RWPE2 (cell line): ENCODE measurements around the gene ATP2C1.

Experiments
- ATAC-seq: fragments of 200-7000 bp; cut with Tn5 transposase; 3 replicates; pipeline ENCODE4 v1.9.1; 2021; ENCODE audit warnings: low read depth
- DNase-seq: peaks from one replicate; pipeline ENCODE4 v3.0.0-alpha.2; 2020; ENCODE audit warnings: low spot score
- H3K27ac ChIP-seq: fragments of 450-650 bp; 2 replicates; pipeline ENCODE4 v1.5.1; 2017; ENCODE audit warnings: mild to moderate bottlenecking; ENCODE audit not compliant: poor library complexity, severe bottlenecking
- H3K27me3 ChIP-seq: fragments of 250-450 bp; sonication (Bioruptor Pico); 2 replicates; pipeline ENCODE4 v1.5.1; 2021; ENCODE audit warnings: mild to moderate bottlenecking, moderate library complexity; ENCODE audit not compliant: insufficient read depth, poor library complexity, severe bottlenecking
- H3K36me3 ChIP-seq: fragments of 250-450 bp; sonication (Bioruptor Pico); 2 replicates; pipeline ENCODE4 v1.5.1; 2020; ENCODE audit warnings: low read depth, mild to moderate bottlenecking, moderate library complexity
- H3K4me1 ChIP-seq: fragments of 250-450 bp; sonication (Bioruptor Pico); 2 replicates; pipeline ENCODE4 v1.5.1; 2021; ENCODE audit warnings: mild to moderate bottlenecking, moderate library complexity; ENCODE audit not compliant: insufficient read depth, poor library complexity, severe bottlenecking
- H3K4me3 ChIP-seq: fragments of 250-450 bp; sonication (Bioruptor Pico); 2 replicates; pipeline ENCODE4 v1.5.1; 2021; ENCODE audit warnings: mild to moderate bottlenecking, moderate library complexity; ENCODE audit not compliant: severe bottlenecking
- H3K9me3 ChIP-seq: fragments of 250-450 bp; sonication (Bioruptor Pico); 2 replicates; pipeline ENCODE4 v1.5.1; 2021; ENCODE audit warnings: mild to moderate bottlenecking, moderate library complexity; ENCODE audit not compliant: severe bottlenecking
- CTCF ChIP-seq: fragments of 450-650 bp; IDR thresholded peaks from one replicate; pipeline ENCODE4 v1.5.1; 2017; ENCODE audit warnings: mild to moderate bottlenecking, moderate library complexity; ENCODE audit not compliant: poor library complexity, severe bottlenecking

Gene ATP2C1

GRCh38 chr3:130850044-130850797 is 43.7 kb upstream of the ATP2C1 start:
- H3K27ac ChIP-seq = no peak overlapping the region
- DNase-seq = no peak
- ATAC-seq = peak; percentile 62

GRCh38 chr3:130850843-130851242 is 43.0 kb upstream of the ATP2C1 start:
- H3K4me1 ChIP-seq = peaks cover 13% of the 10 kb centered on the region
- H3K27ac ChIP-seq = no peak overlapping the region
- no peaks in the 10 kb centered on the region for H3K9me3 ChIP-seq
- DNase-seq (no peak), ATAC-seq (no peak)
- no peaks in the 10 kb centered on the region for H3K36me3 ChIP-seq
- H3K27me3 ChIP-seq = no peaks in the 10 kb centered on the region
- no peak overlapping the region for H3K4me3 ChIP-seq
- TF ChIP-seq CTCF = no peak

More at GRCh38 chr3:130850044-130850797, 43.7 kb upstream of the ATP2C1 start:
- H3K9me3 ChIP-seq = no peaks in the 10 kb centered on the region
- H3K4me1 ChIP-seq = peaks cover 13% of the 10 kb centered on the region
- H3K36me3 ChIP-seq = no peaks in the 10 kb centered on the region
- TF ChIP-seq CTCF = no peak
- H3K27me3 ChIP-seq = no peaks in the 10 kb centered on the region
- H3K4me3 ChIP-seq = no peak overlapping the region

- TF ChIP-seq CTCF = no peak
- ATAC-seq (no peak), DNase-seq (no peak)
- Histone ChIP-seq H3K9me3 (no peaks in the 10 kb centered on the region), H3K27me3 (no peaks in the 10 kb centered on the region), H3K4me1 (peaks cover 13% of the 10 kb centered on the region), H3K27ac (no peak overlapping the region), H3K4me3 (no peak overlapping the region), H3K36me3 (no peaks in the 10 kb centered on the region)
These were observed 42.6 kb upstream of the ATP2C1 start for GRCh38 chr3:130851277-130851676.

GRCh38 chr3:130853581-130853980 is 40.3 kb upstream of the ATP2C1 start:
- H3K4me1 ChIP-seq = peaks cover 13% of the 10 kb centered on the region
- H3K27ac ChIP-seq = no peak overlapping the region
- no peak for DNase-seq
- no peaks in the 10 kb centered on the region for H3K36me3 ChIP-seq
- H3K27me3 ChIP-seq = no peaks in the 10 kb centered on the region
- TF ChIP-seq CTCF = no peak
- H3K9me3 ChIP-seq = no peaks in the 10 kb centered on the region
- no peak overlapping the region for H3K4me3 ChIP-seq
- no peak for ATAC-seq

- DNase-seq = no peak
- TF ChIP-seq CTCF = no peak
- Histone ChIP-seq H3K4me3 (no peak overlapping the region), H3K36me3 (no peaks in the 10 kb centered on the region), H3K27me3 (no peaks in the 10 kb centered on the region), H3K27ac (no peak overlapping the region), H3K4me1 (peaks cover 13% of the 10 kb centered on the region), H3K9me3 (no peaks in the 10 kb centered on the region)
- no peak for ATAC-seq
These were observed 39.5 kb upstream of the ATP2C1 start for GRCh38 chr3:130854208-130854864.
